B cell (primary cell): ENCODE measurements around the gene INPP5J.

ENCODE experiments used
- CTCF ChIP-seq: fragments of 200-600 bp; IDR thresholded peaks from one replicate; pipeline ENCODE4 v1.8.0; 2022; ENCODE audit warnings: antibody characterized with exemption, mild to moderate bottlenecking
- EZH2 ChIP-seq: IDR thresholded peaks from 2 replicates; pipeline ENCODE4 v1.6.1; 2012; ENCODE audit warnings: borderline replicate concordance, low read depth, mild to moderate bottlenecking, moderate library complexity, low read length; ENCODE audit not compliant: insufficient read depth, poor library complexity, severe bottlenecking

- no peak for TF ChIP-seq CTCF
- no peak for TF ChIP-seq EZH2
These were observed 25.7 kb downstream of the INPP5J start for GRCh38 chr22:31148488-31148887.
